SK-N-SH (cell line): ENCODE data around the gene FCGBP. TPM values are rescaled to one million over a fixed set of nuclear protein-coding genes. Genes with fewer than 3 reads are reported as not detected.

Experiments
- CTCF ChIA-PET: fragments of 300-600, 350-600 bp; formaldehyde crosslinking; extraction: SDS; loops from one replicate; lab custom pipeline; 2021; lab: Yijun Ruan, JAX
- POLR2A ChIA-PET: fragments of 350-600 bp; sonication (Branson Sonifier 250); formaldehyde crosslinking; extraction: SDS; loops from one replicate; lab custom pipeline; 2020; ENCODE audit warnings: antibody characterized with exemption, inconsistent platforms; lab: Yijun Ruan, JAX
- DNase-seq: peaks from one replicate; pipeline ENCODE4 v3.0.0; 2012
- H2AFZ ChIP-seq: fragments of 200-600 bp; sonication (generic); 2 replicates; pipeline ENCODE4 v1.8.1; 2016; ENCODE audit warnings: antibody characterized with exemption, mild to moderate bottlenecking, low read depth
- H3F3A ChIP-seq: fragments of 200-600 bp; sonication (generic); replicated peaks from 2 replicates; pipeline ENCODE3; 2016; ENCODE audit warnings: antibody characterized with exemption, mild to moderate bottlenecking; ENCODE audit not compliant: insufficient read depth
- H3K27ac ChIP-seq, 2 experiments: fragments of 200-500 bp in 1 of 2; fragments of 200-600 bp in 1 of 2; sonication (Bioruptor generic) in 1 of 2; sonication (generic), shearing (Covaris generic) in 1 of 2; 2 replicates each; pipeline versions ENCODE4 v1.5.1 to v1.6.1; 2014 to 2016; ENCODE audit warnings: low read depth in 2 of 2, inconsistent platforms in 1 of 2, low read length in 1 of 2, mild to moderate bottlenecking in 1 of 2, mixed read lengths in 1 of 2
- H3K27me3 ChIP-seq: fragments of 200-600 bp; sonication (generic), shearing (Covaris generic); 2 replicates; pipeline ENCODE4 v1.6.1; 2016; ENCODE audit warnings: mixed run types; ENCODE audit not compliant: insufficient read depth
- H3K36me3 ChIP-seq, 2 experiments: fragments of 200-500 bp in 1 of 2; fragments of 200-600 bp in 1 of 2; sonication (Bioruptor generic) in 1 of 2; sonication (generic) in 1 of 2; replicated peaks in 1 of 2; 2 replicates each; pipeline versions ENCODE3 to v1.5.1; 2014 to 2016; ENCODE audit warnings: low read length in 1 of 2, mild to moderate bottlenecking in 1 of 2; ENCODE audit not compliant: insufficient read depth in 2 of 2, control insufficient read depth in 1 of 2
- H3K4me1 ChIP-seq, 2 experiments: fragments of 200-500 bp in 1 of 2; fragments of 200-600 bp in 1 of 2; sonication (Bioruptor generic) in 1 of 2; sonication (generic), shearing (Covaris generic) in 1 of 2; 2 replicates each; pipeline versions ENCODE4 v1.5.1 to v1.6.1; 2014 to 2016; ENCODE audit warnings: low read depth in 1 of 2, low read length in 1 of 2, mixed run types in 1 of 2; ENCODE audit not compliant: insufficient read depth in 2 of 2, control insufficient read depth in 1 of 2
- H3K4me2 ChIP-seq: fragments of 200-600 bp; sonication (generic), shearing (Covaris generic); 2 replicates; pipeline ENCODE4 v1.6.1; 2017; ENCODE audit warnings: mixed run types
- H3K4me3 ChIP-seq, 2 experiments: fragments of 200-500 bp in 1 of 2; fragments of 200-600 bp in 1 of 2; sonication (Bioruptor generic) in 1 of 2; sonication (generic), shearing (Covaris generic) in 1 of 2; 2 replicates each; pipeline versions ENCODE4 v1.5.1 to v1.8.1; 2014 to 2016; ENCODE audit warnings: low read depth in 2 of 2, inconsistent platforms in 1 of 2, low read length in 1 of 2, mild to moderate bottlenecking in 1 of 2, mixed read lengths in 1 of 2, moderate library complexity in 1 of 2
- H3K79me2 ChIP-seq: fragments of 200-600 bp; sonication (generic); 2 replicates; pipeline ENCODE4 v1.8.1; 2017; ENCODE audit warnings: mild to moderate bottlenecking; ENCODE audit not compliant: insufficient read depth
- H3K9ac ChIP-seq: fragments of 200-600 bp; sonication (generic); 2 replicates; pipeline ENCODE4 v1.6.1; 2017; ENCODE audit warnings: mixed run types
- H3K9me2 ChIP-seq: fragments of 200-600 bp; sonication (generic); 2 replicates; pipeline ENCODE4 v1.6.1; 2017; ENCODE audit warnings: mixed run types
- H3K9me3 ChIP-seq: fragments of 200-600 bp; sonication (generic); 2 replicates; pipeline ENCODE4 v1.6.1; 2017; ENCODE audit warnings: mixed run types, mild to moderate bottlenecking, moderate library complexity
- H4K20me1 ChIP-seq: fragments of 200-600 bp; sonication (generic); 2 replicates; pipeline ENCODE4 v1.6.1; 2017; ENCODE audit warnings: mild to moderate bottlenecking, mixed run types; ENCODE audit not compliant: insufficient read depth
- ELF1 ChIP-seq: IDR thresholded peaks from 2 replicates; pipeline ENCODE4 v1.4.0; 2012
- EP300 ChIP-seq, 2 experiments: IDR thresholded peaks; 2 replicates each; pipeline versions ENCODE4 v1.4.0 to v1.6.1; 2012; ENCODE audit warnings: borderline replicate concordance in 1 of 2, low read depth in 1 of 2, low read length in 1 of 2
- EZH2phosphoT487 ChIP-seq: fragments of 200-600 bp; sonication (generic); IDR thresholded peaks from 2 replicates; pipeline ENCODE4 v1.6.1; 2017; ENCODE audit warnings: low read depth, mixed run types, mild to moderate bottlenecking, antibody characterized with exemption, moderate library complexity, borderline replicate concordance
- FOSL2 ChIP-seq: IDR thresholded peaks from 2 replicates; pipeline ENCODE4 v1.4.0; 2012; ENCODE audit warnings: low read depth, mild to moderate bottlenecking, moderate library complexity, borderline replicate concordance
- FOXJ3 ChIP-seq: sonication (generic); formaldehyde crosslinking; IDR thresholded peaks from 2 replicates; pipeline ENCODE4 v1.5.1; 2020; ENCODE audit warnings: mild to moderate bottlenecking, missing genetic modification reagents
- FOXM1 ChIP-seq: IDR thresholded peaks from 2 replicates; pipeline ENCODE4 v1.4.0; 2012; ENCODE audit warnings: low read depth, mild to moderate bottlenecking
- GABPA ChIP-seq: IDR thresholded peaks from 2 replicates; pipeline ENCODE4 v1.4.0; 2012; ENCODE audit warnings: low read depth, mild to moderate bottlenecking
- GATA2 ChIP-seq: sonication (generic); formaldehyde crosslinking; IDR thresholded peaks from 2 replicates; pipeline ENCODE4 v1.5.0; 2020; ENCODE audit warnings: mild to moderate bottlenecking, missing genetic modification reagents
- MAX ChIP-seq: IDR thresholded peaks from 2 replicates; pipeline ENCODE4 v1.4.0; 2012; ENCODE audit warnings: low read depth
- MEF2A ChIP-seq: IDR thresholded peaks from 2 replicates; pipeline ENCODE4 v1.4.0; 2012; ENCODE audit warnings: low read depth, borderline replicate concordance
- MXI1 ChIP-seq: IDR thresholded peaks from 2 replicates; pipeline ENCODE4 v1.6.1; 2012; ENCODE audit warnings: mild to moderate bottlenecking, low read depth, low read length, improper control_type of control experiment
- NFIC ChIP-seq: IDR thresholded peaks from 2 replicates; pipeline ENCODE4 v1.4.0; 2012; ENCODE audit warnings: borderline replicate concordance
- NRF1 ChIP-seq: IDR thresholded peaks from 2 replicates; pipeline ENCODE4 v1.6.1; 2012; ENCODE audit warnings: low read depth, mild to moderate bottlenecking, low read length
- POLR2AphosphoS5 ChIP-seq: IDR thresholded peaks from 2 replicates; pipeline ENCODE4 v1.6.1; 2012; ENCODE audit warnings: low read depth, low read length
- RAD21 ChIP-seq: IDR thresholded peaks from 2 replicates; pipeline ENCODE4 v1.6.1; 2012; ENCODE audit warnings: mild to moderate bottlenecking, low read length
- RFX5 ChIP-seq: IDR thresholded peaks from 2 replicates; pipeline ENCODE4 v1.6.1; 2012; ENCODE audit warnings: mild to moderate bottlenecking, improper control_type of control experiment, low read length
- RXRA ChIP-seq: IDR thresholded peaks from 2 replicates; pipeline ENCODE4 v1.4.0; 2012; ENCODE audit warnings: low read depth, mild to moderate bottlenecking, borderline replicate concordance
- SIN3A ChIP-seq: IDR thresholded peaks from 2 replicates; pipeline ENCODE4 v1.6.1; 2012; ENCODE audit warnings: low read depth, mild to moderate bottlenecking, low read length, moderate library complexity, borderline replicate concordance
- SMC3 ChIP-seq: IDR thresholded peaks from 2 replicates; pipeline ENCODE4 v1.6.1; 2012; ENCODE audit warnings: low read depth, low read length, improper control_type of control experiment
- TEAD4 ChIP-seq: IDR thresholded peaks from 2 replicates; pipeline ENCODE4 v1.4.0; 2012; ENCODE audit warnings: mild to moderate bottlenecking, borderline replicate concordance; ENCODE audit not compliant: insufficient read depth
- ZBTB33 ChIP-seq: IDR thresholded peaks from 2 replicates; pipeline ENCODE4 v1.4.0; 2012; ENCODE audit warnings: low read depth, borderline replicate concordance
- WGBS: methylation state at CpG from one replicate; pipeline ENCODE4 v1.1.6; 2017; ENCODE audit warnings: low lambda C conversion rate; 5-methylcytosine and 5-hydroxymethylcytosine counted together
- polyA plus RNA-seq, 3 experiments: library from polyadenylated mRNA; depleted of rRNA; stranded (reverse); fragments of >200 nt; gene quantifications; 2 replicates each; pipeline ENCODE4 v1.2.3, GENCODE V29; 2012
- TF ChIP-seq, protein P1 (sequence below): IDR thresholded peaks from 2 replicates; pipeline ENCODE4; 2012

Gene FCGBP
- polyA plus RNA-seq, 1 of the 3 experiments (the other 2 are of a cell fraction): 0.07 TPM

GRCh38 chr19:39940221-39940833 lies 5.9 kb upstream of the FCGBP start:
- Histone ChIP-seq H3K36me3 (no peaks in the 10 kb centered on the region), H3K4me3 (no peak overlapping the region), H3K4me2 (no peak overlapping the region), H3K4me1 (no peaks in the 10 kb centered on the region; a peak in 2 of 4 replicates), H2AFZ (no peak overlapping the region), H3K9me3 (no peaks in the 10 kb centered on the region), H3K79me2 (no peaks in the 10 kb centered on the region), H3K9me2 (no peaks in the 10 kb centered on the region), H3K9ac (no peak overlapping the region), H3K27me3 (no peaks in the 10 kb centered on the region), H4K20me1 (no peaks in the 10 kb centered on the region), H3K27ac (no peak overlapping the region), H3F3A (no peaks in the 10 kb centered on the region)
- ChIA-PET POLR2A (no interaction called here), CTCF (no interaction called here)
- no peak for DNase-seq
- TF ChIP-seq FOXJ3 (CRISPR knock-in tag) (no peak), FOSL2 (no peak), POLR2AphosphoS5 (no peak), MEF2A (no peak), NRF1 (no peak), ELF1 (no peak), RAD21 (no peak), EP300 (IDR thresholded peaks at IDR 0.05; ENCODE audit: borderline replicate concordance in 1 of 2, low read depth in 1 of 2, low read length in 1 of 2) (no peak)
- WGBS: 17% methylated on average over 1 of the region's 1 CpG

GRCh38 chr19:39939556-39939955 lies 5.1 kb upstream of the FCGBP start:
- CTCF ChIA-PET: no interaction called here
- WGBS: 66% methylated on average over 6 of the region's 6 CpGs
- TF ChIP-seq FOXM1 (no peak), ZBTB33 (no peak), EZH2phosphoT487 (no peak), FOXJ3 (CRISPR knock-in tag) (no peak), NFIC (no peak), RFX5 (no peak), MXI1 (no peak), GABPA (no peak), MAX (no peak), RXRA (no peak), SIN3A (no peak), SMC3 (no peak), GATA2 (CRISPR knock-in tag) (no peak), TEAD4 (no peak), MEF2A (no peak)
- TF ChIP-seq, protein P1, sequence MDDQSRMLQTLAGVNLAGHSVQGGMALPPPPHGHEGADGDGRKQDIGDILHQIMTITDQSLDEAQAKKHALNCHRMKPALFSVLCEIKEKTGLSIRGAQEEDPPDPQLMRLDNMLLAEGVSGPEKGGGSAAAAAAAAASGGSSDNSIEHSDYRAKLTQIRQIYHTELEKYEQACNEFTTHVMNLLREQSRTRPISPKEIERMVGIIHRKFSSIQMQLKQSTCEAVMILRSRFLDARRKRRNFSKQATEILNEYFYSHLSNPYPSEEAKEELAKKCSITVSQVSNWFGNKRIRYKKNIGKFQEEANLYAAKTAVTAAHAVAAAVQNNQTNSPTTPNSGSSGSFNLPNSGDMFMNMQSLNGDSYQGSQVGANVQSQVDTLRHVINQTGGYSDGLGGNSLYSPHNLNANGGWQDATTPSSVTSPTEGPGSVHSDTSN: no peak

More at GRCh38 chr19:39939556-39939955, 5.1 kb upstream of the FCGBP start:
- no peak overlapping the region for H3K4me3 ChIP-seq
- no peak overlapping the region for H3K9ac ChIP-seq
- DNase-seq: no peak
- H3K9me3 ChIP-seq: no peaks in the 10 kb centered on the region
- H3K9me2 ChIP-seq: no peaks in the 10 kb centered on the region
- H3K79me2 ChIP-seq: no peaks in the 10 kb centered on the region
- H4K20me1 ChIP-seq: no peaks in the 10 kb centered on the region
- H3F3A ChIP-seq: no peaks in the 10 kb centered on the region
- H3K4me2 ChIP-seq: no peak overlapping the region
- no peaks in the 10 kb centered on the region for H3K27me3 ChIP-seq
- no peak overlapping the region for H3K27ac ChIP-seq
- POLR2A ChIA-PET: no interaction called here
- H3K4me1 ChIP-seq: no peaks in the 10 kb centered on the region; a peak in 2 of 4 replicates
- no peak overlapping the region for H2AFZ ChIP-seq
- no peaks in the 10 kb centered on the region for H3K36me3 ChIP-seq
